Endometrial microvascular endothelial cells (primary cell): ENCODE measurements around the gene COX4I1. TPM values are rescaled to one million over a fixed set of nuclear protein-coding genes. Genes with fewer than 3 reads are reported as not detected.

ENCODE experiments used
- in situ Hi-C: cut with HindIII; loops from 2 replicates; pipeline ENCODE4 v1.10.0; 2017; ENCODE audit warnings: low sequenced_read_pairs, low pct_unique_long_range_greater_than_20kb; ENCODE audit errors: inconsistent ontology term
- total RNA-seq: library from RNA; depleted of rRNA; stranded (reverse); fragments of >200 nt; gene quantifications from one replicate; pipeline ENCODE4 v1.2.3, GENCODE V29; 2015; ENCODE audit errors: inconsistent ontology term

The COX4I1 gene
- total RNA-seq, 1 donor from 2014 or later, result 503 TPM

DNA sequence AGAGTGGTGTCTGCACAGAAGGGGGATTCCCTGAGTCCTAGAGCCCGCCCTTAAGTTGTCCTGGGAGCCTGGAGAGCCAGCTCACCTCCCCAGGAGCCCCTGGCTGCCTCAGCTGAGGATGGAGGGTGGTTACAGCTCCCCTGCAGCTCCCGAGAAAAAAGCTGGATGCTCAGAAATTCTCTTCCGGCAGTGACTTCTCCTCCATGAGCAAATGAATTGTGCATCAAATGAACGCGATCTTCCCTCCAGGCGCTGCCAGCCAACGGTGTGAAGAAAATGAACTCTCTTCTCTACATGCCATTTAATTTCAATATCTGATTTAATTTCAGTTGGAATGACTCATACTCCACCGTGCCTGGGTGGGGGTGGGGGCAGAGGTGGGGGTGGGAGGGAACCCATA, 34.3 kb upstream of the COX4I1 start:
- in situ Hi-C loops, result no loop called here

DNA sequence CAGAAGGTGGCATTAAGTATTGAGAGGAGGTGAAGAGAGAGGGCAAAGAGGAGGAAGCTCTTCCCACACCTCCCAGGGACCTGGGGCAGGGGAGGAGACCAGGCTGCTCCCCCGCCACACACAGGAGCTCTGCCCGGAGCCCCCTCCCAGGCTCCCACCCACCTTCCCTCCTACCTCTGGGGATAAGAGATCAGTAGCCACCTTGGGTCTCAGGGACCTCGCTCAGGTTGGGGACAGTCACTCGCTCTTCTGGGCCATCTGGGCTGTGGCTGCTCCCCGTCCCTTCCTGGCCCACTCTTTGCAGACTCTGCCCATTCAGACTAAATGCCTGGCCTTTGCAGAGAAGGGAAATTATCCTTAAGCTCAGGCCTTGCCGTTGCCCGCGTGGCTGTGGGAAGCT, 33.7 kb upstream of the COX4I1 start:
- in situ Hi-C loops, result no loop called here

DNA sequence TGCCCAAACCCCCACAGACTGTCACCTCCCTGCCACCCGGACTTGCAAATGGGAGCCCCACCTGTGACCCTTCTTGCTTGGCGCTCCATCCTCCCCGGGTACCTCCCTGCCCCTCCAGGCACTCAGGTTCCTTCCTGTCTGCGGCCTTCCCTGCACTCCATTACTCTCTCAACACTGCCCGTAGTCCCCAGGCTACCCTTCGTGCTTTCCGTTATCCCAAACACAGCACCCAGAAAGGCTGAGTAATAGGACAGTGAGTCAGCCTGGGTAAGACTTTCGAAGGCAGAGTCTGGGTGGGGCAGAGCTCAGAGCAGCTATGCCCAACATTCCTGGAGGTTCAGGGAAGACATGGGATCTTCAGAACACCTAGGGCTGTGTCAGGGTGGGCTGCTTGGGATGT, 32.0 kb upstream of the COX4I1 start:
- in situ Hi-C loops, result no loop called here

DNA sequence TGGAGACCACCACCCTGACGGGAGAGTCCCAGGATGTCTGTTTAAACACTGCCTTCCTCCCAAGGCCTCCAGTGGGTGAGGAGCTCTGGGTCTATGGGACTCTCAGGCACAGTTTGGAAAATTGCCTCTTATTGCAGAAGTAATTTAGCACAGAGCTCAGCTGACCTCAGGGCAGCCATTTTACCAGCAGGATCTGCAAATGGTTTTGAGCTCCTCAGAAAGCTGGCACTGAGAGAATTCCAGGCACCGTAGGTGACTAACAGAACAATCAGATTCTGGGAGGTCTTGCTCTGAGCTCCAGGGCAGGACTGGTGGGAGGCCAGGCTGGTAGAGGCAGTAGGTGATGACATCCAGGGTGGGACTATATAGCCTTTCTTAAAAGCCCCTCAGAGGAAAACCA, 31.3 kb upstream of the COX4I1 start:
- in situ Hi-C loops, result no loop called here

DNA sequence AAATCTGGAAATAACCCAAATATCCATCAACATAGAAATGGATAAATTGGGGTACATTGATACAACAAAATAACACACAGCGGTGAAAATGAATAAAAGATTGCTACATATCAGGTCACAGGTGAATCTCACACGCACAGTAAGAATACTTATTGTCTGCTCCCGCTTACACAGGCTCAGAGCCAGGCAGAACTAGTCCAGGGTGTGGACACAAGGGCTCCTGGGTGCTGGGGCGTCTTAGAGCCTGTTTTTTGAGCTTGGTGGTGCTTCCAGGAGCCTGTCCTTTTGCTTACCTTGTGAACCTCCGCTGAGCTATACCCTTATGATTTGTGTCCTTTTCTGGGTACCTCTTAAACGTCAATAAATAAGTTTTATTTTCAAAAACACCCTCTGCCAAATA, 28.8 kb upstream of the COX4I1 start:
- in situ Hi-C loops, result no loop called here

DNA sequence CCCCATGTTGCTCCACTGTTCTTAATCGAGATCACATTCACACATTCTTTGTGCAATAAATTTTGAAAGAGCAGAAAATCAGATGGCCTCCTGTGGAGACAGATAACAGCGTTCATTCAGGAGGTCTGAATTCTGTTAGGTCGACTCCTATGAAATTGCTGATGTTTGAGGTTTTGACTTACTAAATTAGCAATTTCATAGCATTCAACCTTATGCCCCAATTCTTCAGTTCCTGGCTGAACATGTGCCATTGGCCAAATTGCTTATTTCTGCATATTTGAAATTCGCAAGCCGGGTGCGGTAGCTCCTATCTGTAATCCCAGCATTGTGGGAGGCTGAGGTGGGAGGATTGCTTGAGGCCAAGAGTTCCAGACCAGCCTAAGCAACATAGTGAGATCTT, 26.5 kb upstream of the COX4I1 start:
- in situ Hi-C loops, result no loop called here

DNA sequence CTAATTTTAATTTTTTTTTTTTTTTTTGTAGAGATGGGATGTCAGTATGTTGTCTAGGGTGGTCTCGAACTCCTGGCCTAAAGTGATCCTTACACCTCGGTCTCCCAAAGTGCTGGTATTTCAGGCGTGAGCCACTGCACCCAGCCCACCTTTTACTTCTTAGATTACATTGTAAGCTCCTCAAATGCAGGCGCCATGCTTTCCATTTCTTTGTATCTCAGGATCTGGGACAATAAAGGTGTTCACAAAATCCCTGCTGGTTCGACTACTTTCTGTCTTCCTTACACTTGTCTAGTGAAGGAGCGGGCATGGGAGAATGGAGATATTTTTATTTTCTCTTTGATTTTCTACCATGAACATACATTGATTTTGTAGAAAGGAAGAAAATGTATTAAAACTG, 25.4 kb upstream of the COX4I1 start:
- in situ Hi-C loops, result no loop called here

DNA sequence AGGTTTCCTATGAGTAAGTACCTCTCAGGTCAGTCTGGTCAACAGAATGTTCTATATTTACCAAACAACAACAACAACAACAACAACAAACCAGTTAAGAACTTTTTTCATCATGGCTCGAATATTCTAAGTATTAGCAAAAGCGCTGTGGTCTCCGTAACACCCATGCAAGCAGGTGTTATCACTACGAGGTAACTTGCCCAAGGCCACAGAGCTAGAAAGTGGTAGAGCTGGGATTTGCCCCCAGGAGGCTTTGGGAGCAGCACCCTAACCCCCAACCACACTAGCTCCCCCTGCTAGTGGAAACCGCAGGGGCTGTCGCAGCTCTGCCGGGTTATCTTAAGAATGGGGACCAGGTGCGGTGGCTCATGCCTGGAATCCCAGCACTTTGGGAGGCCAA, 24.7 kb upstream of the COX4I1 start:
- in situ Hi-C loops, result no loop called here

DNA sequence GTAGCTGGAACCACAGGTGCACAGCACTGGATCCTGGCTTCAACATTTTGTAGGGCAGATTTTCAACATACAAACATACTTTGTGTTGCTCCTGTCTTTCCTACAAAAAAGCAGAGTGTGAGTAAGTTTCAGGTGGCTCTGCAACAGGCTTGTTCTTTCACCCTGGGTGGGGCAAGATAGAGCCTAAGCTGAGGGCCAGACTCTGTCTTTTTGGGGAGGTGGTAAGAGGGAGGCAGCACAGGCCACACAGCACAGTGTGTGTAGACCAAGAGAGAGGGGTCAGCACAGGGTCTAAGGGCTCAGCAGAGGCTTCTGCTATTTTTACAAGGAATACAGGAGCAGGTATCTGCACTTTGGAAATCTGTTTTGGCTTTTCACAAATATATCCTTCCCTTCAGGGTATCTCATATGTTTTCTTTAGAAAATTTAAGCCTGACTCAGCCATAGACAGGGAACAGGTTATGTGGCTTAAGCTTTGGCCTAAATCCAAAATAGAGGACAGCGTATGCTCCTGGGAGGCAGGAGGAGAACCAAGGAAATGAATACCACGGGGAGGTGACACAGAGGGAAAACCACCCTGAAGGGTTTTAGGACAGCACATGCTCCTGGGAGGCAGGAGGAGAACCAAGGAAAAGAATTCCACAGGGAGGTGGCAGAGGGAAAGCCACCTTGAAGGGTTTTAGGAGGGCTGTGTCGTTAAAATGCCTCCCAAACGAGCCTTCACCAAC, 21.7 kb upstream of the COX4I1 start:
- in situ Hi-C loops, result no loop called here

DNA sequence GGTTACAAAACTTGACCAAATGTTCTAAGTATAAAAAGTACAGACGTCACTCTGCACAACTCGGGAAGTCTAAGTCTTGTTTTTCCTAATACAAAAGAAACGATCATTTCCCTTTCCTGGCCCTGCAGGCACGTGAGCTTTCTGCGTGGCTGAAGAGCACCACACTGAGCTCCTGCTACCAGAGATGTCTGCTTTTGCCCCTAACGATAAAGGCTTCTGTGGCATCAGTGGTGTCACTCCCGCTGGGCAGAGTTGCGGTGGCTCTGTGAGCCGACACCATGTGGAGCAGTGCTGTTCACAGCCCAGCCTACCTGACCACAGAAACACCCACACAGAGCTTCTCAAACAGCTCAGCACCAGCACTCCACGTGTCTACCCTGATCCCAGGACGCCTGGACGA, 20.6 kb upstream of the COX4I1 start:
- in situ Hi-C loops, result no loop called here

DNA sequence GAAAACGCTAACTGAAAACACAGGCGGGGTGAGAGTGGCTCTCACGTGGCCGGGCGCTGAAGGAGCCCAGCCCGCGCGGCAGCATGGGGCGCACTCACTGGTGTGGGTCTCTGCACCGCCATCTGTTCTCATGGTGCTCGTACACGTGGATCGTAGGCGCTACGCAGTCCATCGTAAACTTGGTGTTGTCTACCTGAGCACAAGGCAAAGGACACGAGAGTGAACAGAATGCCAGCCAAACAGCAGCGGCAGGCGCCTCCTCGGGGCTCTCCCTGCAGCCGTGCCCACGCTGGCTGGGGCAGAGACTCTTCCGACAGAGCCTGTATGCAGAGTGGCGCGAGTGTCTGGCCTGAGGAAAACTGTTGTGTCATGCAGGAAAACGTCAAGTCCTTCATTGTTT, 19.2 kb upstream of the COX4I1 start:
- in situ Hi-C loops, result no loop called here

DNA sequence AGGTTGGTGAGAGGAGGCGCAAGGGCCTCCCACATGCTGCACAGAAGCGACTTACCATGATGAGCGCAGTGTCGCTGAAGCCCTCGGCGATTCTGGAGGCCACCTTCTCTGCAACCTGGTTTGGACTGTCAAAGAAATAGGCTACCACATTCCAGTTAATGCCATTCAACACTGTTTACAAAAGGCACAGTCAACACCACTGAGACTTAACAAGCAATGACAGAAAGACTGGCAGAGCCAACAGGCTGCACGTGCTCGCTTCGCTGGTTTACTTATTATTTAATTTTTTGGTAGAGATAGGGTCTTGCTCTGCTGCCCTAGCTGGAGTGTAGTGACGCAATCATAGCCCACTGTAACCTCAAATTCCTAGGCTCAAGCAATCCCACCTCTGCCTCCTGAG, 18.3 kb upstream of the COX4I1 start:
- in situ Hi-C loops, result no loop called here

DNA sequence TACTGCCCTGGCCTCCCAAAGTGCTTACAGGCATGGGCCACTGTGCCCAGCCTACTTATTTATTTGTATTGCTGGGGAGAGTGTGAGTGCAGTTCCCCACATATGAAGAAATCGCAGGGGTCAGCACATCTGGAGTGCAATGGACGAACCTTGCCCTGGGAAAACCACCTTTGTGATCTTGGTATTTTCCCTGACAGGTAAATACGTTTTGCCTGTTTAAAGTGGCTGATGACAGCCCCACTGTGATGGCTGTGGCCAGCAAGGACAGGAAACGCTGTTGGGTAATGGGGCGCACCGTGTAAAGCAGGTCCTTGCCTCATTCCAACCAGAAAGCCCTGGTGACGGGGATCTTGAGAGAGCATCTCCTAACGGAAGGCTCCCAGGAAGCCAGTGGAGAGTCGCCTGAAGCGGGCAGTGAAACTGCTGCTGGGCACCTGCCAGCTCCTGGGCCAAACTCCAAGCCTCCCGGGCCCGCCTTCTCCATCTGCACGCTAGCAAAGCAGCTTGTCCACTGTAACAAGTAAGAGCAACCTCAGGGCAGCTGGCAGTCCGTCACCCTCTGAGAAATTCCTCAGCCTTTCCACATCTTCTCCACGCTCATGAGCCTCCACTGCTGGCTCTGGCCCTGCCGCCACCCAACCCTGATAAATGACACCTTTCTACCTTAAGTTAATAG, 17.7 kb upstream of the COX4I1 start:
- in situ Hi-C loops, result no loop called here

DNA sequence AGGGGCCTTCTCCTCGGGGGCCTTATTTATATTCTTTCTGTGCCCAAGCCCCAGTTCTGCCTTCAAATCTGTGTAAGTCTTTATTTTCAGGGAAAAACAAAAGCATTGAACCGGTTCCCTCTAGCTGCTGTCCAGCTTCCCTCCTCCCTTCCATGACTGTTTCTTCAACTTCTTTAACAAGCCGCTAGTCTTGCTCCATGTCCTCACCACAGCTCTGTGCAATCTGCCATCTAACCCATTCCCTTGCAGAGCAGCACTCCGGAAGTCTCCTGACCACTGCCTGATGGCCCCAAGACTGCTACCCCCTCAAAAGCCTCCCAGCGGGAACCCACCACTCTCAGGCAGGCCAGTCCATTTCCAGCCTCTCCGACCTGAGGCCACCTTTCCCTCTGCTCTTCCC, 17.0 kb upstream of the COX4I1 start:
- in situ Hi-C loops, result no loop called here

DNA sequence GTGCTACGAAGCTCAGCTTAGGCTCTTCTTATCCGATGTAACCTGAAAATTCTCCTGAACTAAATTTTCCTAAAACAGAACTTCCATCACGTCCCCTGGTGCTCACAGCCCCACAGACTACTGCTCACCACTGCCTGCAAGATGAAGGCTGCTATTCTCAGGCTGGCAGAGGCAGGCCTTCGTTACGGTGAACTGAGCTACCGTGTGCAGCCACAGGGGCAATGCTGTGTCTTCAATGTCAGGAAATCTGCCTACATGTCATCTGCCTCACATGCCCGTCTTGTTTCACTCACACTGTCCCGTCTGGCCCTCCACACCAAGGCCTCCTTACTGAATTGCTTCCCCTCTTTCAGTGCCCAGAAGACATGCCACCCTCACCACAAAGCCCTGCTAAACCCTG, 16.1 kb upstream of the COX4I1 start:
- in situ Hi-C loops, result no loop called here

DNA sequence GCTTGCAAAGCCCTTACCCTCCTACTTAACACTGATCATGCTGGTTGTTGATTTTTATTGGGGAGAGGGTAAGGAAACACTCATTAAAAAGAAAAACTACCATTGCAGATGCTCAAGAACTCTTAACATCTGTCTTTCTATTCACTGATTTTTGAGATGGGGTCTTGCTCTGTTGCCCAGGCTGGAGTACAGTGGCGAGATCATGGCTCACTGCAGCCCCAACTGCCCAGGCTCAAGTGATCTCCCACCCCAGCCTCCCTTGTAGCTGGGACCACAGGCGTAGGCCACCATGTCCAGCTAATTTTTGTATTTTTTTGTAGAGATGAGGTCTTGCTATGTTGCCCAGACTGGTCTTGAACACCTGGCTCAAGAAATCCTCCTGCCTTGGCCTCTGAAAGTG, 14.7 kb upstream of the COX4I1 start:
- in situ Hi-C loops, result no loop called here

DNA sequence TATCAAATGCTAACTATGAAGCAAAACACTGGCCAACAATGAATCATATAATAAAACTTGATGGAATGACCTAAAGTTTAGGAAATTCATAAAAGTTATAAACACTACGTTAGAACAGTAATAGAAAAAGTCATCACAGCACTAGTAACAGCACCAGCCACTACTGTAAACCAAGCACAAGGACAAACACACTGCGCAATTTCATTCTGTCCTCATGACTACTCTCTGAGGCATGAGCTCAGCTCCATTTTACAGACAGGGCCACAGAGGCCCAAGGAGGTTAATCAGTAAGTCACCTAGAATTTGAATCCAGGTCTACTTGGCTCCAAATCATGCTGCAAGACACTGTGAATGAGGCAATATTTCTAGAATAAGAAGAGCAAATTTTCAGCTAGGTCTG, 13.6 kb upstream of the COX4I1 start:
- in situ Hi-C loops, result no loop called here

DNA sequence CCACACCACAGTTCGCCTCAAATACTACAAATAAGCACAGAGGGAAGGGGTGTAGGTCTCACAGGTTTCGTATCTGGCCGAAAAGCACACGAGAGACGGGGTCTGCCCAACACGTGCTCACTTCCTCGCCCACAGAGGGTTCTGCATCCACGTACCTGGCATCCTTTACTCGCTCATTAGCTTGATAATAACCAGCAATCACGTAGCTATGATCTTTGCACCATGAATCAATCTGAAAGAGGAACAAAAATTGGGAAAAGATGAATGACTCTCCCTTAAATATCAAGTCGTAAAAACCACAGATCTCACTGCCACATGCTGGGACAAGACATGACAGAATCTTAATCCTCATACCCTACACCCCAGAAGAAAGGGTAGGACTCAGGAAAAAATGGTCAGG, 10.7 kb upstream of the COX4I1 start:
- in situ Hi-C loops, result no loop called here

DNA sequence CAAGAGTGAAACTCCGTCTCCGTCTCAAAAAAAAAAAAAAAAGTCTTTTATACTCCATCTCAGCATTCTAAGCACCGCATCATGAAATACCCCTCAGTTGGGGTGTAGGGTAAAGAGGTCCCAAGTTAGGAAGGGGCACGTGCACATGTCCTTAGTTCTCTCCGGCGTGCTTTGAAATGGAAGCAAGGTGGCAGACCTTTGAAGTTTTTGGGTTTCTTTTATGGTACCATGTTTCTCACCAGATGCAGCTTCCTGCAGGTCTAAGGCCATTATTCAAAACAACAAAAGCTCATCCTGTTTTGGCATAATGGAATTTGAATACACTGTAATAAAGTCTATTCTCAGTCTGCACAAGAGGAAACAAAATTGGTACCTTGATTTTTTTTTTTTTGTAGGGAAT, 9.7 kb upstream of the COX4I1 start:
- in situ Hi-C loops, result no loop called here

DNA sequence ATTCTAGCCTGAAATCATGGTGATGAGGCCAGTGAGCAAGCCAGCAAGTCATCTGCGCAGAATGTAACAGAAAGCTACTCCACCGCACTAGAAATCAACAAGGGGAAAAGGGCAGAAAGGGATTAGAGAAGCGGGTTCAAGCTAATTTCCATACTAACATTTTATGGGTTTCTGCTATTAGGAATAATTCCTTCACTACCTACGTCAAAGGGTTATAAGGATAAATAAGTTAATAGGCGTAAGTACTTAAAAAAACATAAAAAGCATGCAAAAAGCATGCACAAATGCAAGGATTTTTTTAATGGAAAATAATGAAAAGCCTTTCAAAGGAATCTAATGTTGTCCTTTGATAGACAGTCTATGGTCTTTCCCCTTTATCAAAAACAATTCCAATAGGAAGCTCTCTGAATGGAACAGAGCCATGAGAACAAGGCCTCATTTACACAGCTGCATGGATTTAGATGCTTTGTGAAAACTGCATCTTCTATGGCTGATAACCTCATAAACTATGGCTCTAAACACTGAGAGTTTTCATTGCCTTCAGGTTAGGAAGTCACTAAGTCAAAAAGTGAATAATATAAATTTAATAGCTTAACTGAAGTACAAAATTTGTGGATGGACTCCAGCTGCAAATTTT, 5.7 kb upstream of the COX4I1 start:
- in situ Hi-C loops, result no loop called here
